SK-N-SH (cell line): Measurements from ENCODE around the gene DPAGT1. TPM values are rescaled to one million over a fixed set of nuclear protein-coding genes. Genes with fewer than 3 reads are reported as not detected.

Source experiments
- CTCF ChIA-PET: fragments of 300-600, 350-600 bp; formaldehyde crosslinking; extraction: SDS; loops from one replicate; lab custom pipeline; 2021; lab: Yijun Ruan, JAX
- POLR2A ChIA-PET: fragments of 350-600 bp; sonication (Branson Sonifier 250); formaldehyde crosslinking; extraction: SDS; loops from one replicate; lab custom pipeline; 2020; ENCODE audit warnings: antibody characterized with exemption, inconsistent platforms; lab: Yijun Ruan, JAX
- DNase-seq: peaks from one replicate; pipeline ENCODE4 v3.0.0; 2012
- H2AFZ ChIP-seq: fragments of 200-600 bp; sonication (generic); 2 replicates; pipeline ENCODE4 v1.8.1; 2016; ENCODE audit warnings: antibody characterized with exemption, mild to moderate bottlenecking, low read depth
- H3F3A ChIP-seq: fragments of 200-600 bp; sonication (generic); replicated peaks from 2 replicates; pipeline ENCODE3; 2016; ENCODE audit warnings: antibody characterized with exemption, mild to moderate bottlenecking; ENCODE audit not compliant: insufficient read depth
- H3K27ac ChIP-seq, 2 experiments: fragments of 200-500 bp in 1 of 2; fragments of 200-600 bp in 1 of 2; sonication (Bioruptor generic) in 1 of 2; sonication (generic), shearing (Covaris generic) in 1 of 2; 2 replicates each; pipeline versions ENCODE4 v1.5.1 to v1.6.1; 2014 to 2016; ENCODE audit warnings: low read depth in 2 of 2, inconsistent platforms in 1 of 2, low read length in 1 of 2, mild to moderate bottlenecking in 1 of 2, mixed read lengths in 1 of 2
- H3K27me3 ChIP-seq: fragments of 200-600 bp; sonication (generic), shearing (Covaris generic); 2 replicates; pipeline ENCODE4 v1.6.1; 2016; ENCODE audit warnings: mixed run types; ENCODE audit not compliant: insufficient read depth
- H3K36me3 ChIP-seq, 2 experiments: fragments of 200-500 bp in 1 of 2; fragments of 200-600 bp in 1 of 2; sonication (Bioruptor generic) in 1 of 2; sonication (generic) in 1 of 2; replicated peaks in 1 of 2; 2 replicates each; pipeline versions ENCODE3 to v1.5.1; 2014 to 2016; ENCODE audit warnings: low read length in 1 of 2, mild to moderate bottlenecking in 1 of 2; ENCODE audit not compliant: insufficient read depth in 2 of 2, control insufficient read depth in 1 of 2
- H3K4me1 ChIP-seq, 2 experiments: fragments of 200-500 bp in 1 of 2; fragments of 200-600 bp in 1 of 2; sonication (Bioruptor generic) in 1 of 2; sonication (generic), shearing (Covaris generic) in 1 of 2; 2 replicates each; pipeline versions ENCODE4 v1.5.1 to v1.6.1; 2014 to 2016; ENCODE audit warnings: low read depth in 1 of 2, low read length in 1 of 2, mixed run types in 1 of 2; ENCODE audit not compliant: insufficient read depth in 2 of 2, control insufficient read depth in 1 of 2
- H3K4me2 ChIP-seq: fragments of 200-600 bp; sonication (generic), shearing (Covaris generic); 2 replicates; pipeline ENCODE4 v1.6.1; 2017; ENCODE audit warnings: mixed run types
- H3K4me3 ChIP-seq, 2 experiments: fragments of 200-500 bp in 1 of 2; fragments of 200-600 bp in 1 of 2; sonication (Bioruptor generic) in 1 of 2; sonication (generic), shearing (Covaris generic) in 1 of 2; 2 replicates each; pipeline versions ENCODE4 v1.5.1 to v1.8.1; 2014 to 2016; ENCODE audit warnings: low read depth in 2 of 2, inconsistent platforms in 1 of 2, low read length in 1 of 2, mild to moderate bottlenecking in 1 of 2, mixed read lengths in 1 of 2, moderate library complexity in 1 of 2
- H3K79me2 ChIP-seq: fragments of 200-600 bp; sonication (generic); 2 replicates; pipeline ENCODE4 v1.8.1; 2017; ENCODE audit warnings: mild to moderate bottlenecking; ENCODE audit not compliant: insufficient read depth
- H3K9ac ChIP-seq: fragments of 200-600 bp; sonication (generic); 2 replicates; pipeline ENCODE4 v1.6.1; 2017; ENCODE audit warnings: mixed run types
- H3K9me2 ChIP-seq: fragments of 200-600 bp; sonication (generic); 2 replicates; pipeline ENCODE4 v1.6.1; 2017; ENCODE audit warnings: mixed run types
- H3K9me3 ChIP-seq: fragments of 200-600 bp; sonication (generic); 2 replicates; pipeline ENCODE4 v1.6.1; 2017; ENCODE audit warnings: mixed run types, mild to moderate bottlenecking, moderate library complexity
- H4K20me1 ChIP-seq: fragments of 200-600 bp; sonication (generic); 2 replicates; pipeline ENCODE4 v1.6.1; 2017; ENCODE audit warnings: mild to moderate bottlenecking, mixed run types; ENCODE audit not compliant: insufficient read depth
- CHD2 ChIP-seq: fragments of 150-350 bp; IDR thresholded peaks from 2 replicates; pipeline ENCODE4 v1.6.1; 2018; ENCODE audit warnings: low read length; ENCODE audit not compliant: partially characterized antibody
- CTCF ChIP-seq: fragments of 200-600 bp; sonication (generic); IDR thresholded peaks from 2 replicates; pipeline ENCODE4 v1.6.1; 2017; ENCODE audit warnings: antibody characterized with exemption, mild to moderate bottlenecking, moderate library complexity
- FOSL2 ChIP-seq: IDR thresholded peaks from 2 replicates; pipeline ENCODE4 v1.4.0; 2012; ENCODE audit warnings: low read depth, mild to moderate bottlenecking, moderate library complexity, borderline replicate concordance
- FOXJ3 ChIP-seq: sonication (generic); formaldehyde crosslinking; IDR thresholded peaks from 2 replicates; pipeline ENCODE4 v1.5.1; 2020; ENCODE audit warnings: mild to moderate bottlenecking, missing genetic modification reagents
- FOXM1 ChIP-seq: IDR thresholded peaks from 2 replicates; pipeline ENCODE4 v1.4.0; 2012; ENCODE audit warnings: low read depth, mild to moderate bottlenecking
- GABPA ChIP-seq: IDR thresholded peaks from 2 replicates; pipeline ENCODE4 v1.4.0; 2012; ENCODE audit warnings: low read depth, mild to moderate bottlenecking
- MAX ChIP-seq: IDR thresholded peaks from 2 replicates; pipeline ENCODE4 v1.4.0; 2012; ENCODE audit warnings: low read depth
- MXI1 ChIP-seq: IDR thresholded peaks from 2 replicates; pipeline ENCODE4 v1.6.1; 2012; ENCODE audit warnings: mild to moderate bottlenecking, low read depth, low read length, improper control_type of control experiment
- RAD21 ChIP-seq: IDR thresholded peaks from 2 replicates; pipeline ENCODE4 v1.6.1; 2012; ENCODE audit warnings: mild to moderate bottlenecking, low read length
- REST ChIP-seq: IDR thresholded peaks from 2 replicates; pipeline ENCODE4 v1.6.1; 2012; ENCODE audit warnings: mild to moderate bottlenecking, low read depth, low read length, moderate library complexity
- RFX5 ChIP-seq: IDR thresholded peaks from 2 replicates; pipeline ENCODE4 v1.6.1; 2012; ENCODE audit warnings: mild to moderate bottlenecking, improper control_type of control experiment, low read length
- SIN3A ChIP-seq: IDR thresholded peaks from 2 replicates; pipeline ENCODE4 v1.6.1; 2012; ENCODE audit warnings: low read depth, mild to moderate bottlenecking, low read length, moderate library complexity, borderline replicate concordance
- TCF12 ChIP-seq: IDR thresholded peaks from 2 replicates; pipeline ENCODE4 v1.4.0; 2012
- TEAD4 ChIP-seq: IDR thresholded peaks from 2 replicates; pipeline ENCODE4 v1.4.0; 2012; ENCODE audit warnings: mild to moderate bottlenecking, borderline replicate concordance; ENCODE audit not compliant: insufficient read depth
- USF2 ChIP-seq: fragments of 150-350 bp; IDR thresholded peaks from 2 replicates; pipeline ENCODE4 v1.6.1; 2017; ENCODE audit warnings: antibody characterized with exemption, low read length, low read depth, borderline replicate concordance
- YY1 ChIP-seq: IDR thresholded peaks from 2 replicates; pipeline ENCODE4 v1.4.0; 2012; ENCODE audit warnings: low read depth, mild to moderate bottlenecking
- ZBTB33 ChIP-seq: IDR thresholded peaks from 2 replicates; pipeline ENCODE4 v1.4.0; 2012; ENCODE audit warnings: low read depth, borderline replicate concordance
- WGBS: methylation state at CpG from one replicate; pipeline ENCODE4 v1.1.6; 2017; ENCODE audit warnings: low lambda C conversion rate; 5-methylcytosine and 5-hydroxymethylcytosine counted together
- polyA plus RNA-seq, 3 experiments: library from polyadenylated mRNA; depleted of rRNA; stranded (reverse); fragments of >200 nt; gene quantifications; 2 replicates each; pipeline ENCODE4 v1.2.3, GENCODE V29; 2012

DPAGT1 gene
- polyA plus RNA-seq, 1 of the 3 experiments (the other 2 are of a cell fraction): 99.5 TPM

- POLR2A ChIA-PET: interaction anchor here (2.8 kb wide), 1 partner anchor 9 kb away, joined by 11 read pairs; the partner anchor contains the start of gene HINFP
Observed at GRCh38 chr11:119111361-119111925, 9.8 kb upstream of the DPAGT1 start.

More at GRCh38 chr11:119111361-119111925, 9.8 kb upstream of the DPAGT1 start:
- no peaks in the 10 kb centered on the region for H3K9me2 ChIP-seq
- H3K4me2 ChIP-seq: no peak overlapping the region
- H3K9me3 ChIP-seq: no peaks in the 10 kb centered on the region
- no peak overlapping the region for H3K9ac ChIP-seq
- peaks cover 0 to 37% of the 10 kb centered on the region in 2 experiments for H3K36me3 ChIP-seq
- no peak overlapping the region for H2AFZ ChIP-seq
- no peaks in the 10 kb centered on the region for H3K27me3 ChIP-seq
- no peak for TF ChIP-seq MAX
- TF ChIP-seq CHD2: no peak
- no peak for TF ChIP-seq YY1
- TF ChIP-seq USF2: no peak
- TF ChIP-seq FOXM1: no peak
- no peak for TF ChIP-seq CTCF
- no peak for TF ChIP-seq GABPA
- no peak for TF ChIP-seq RFX5
- no peak for TF ChIP-seq FOSL2
- TF ChIP-seq TEAD4: no peak
- no peak for TF ChIP-seq ZBTB33
- no peak for TF ChIP-seq TCF12
- no peak for TF ChIP-seq MXI1
- no peak for TF ChIP-seq SIN3A
- TF ChIP-seq REST: no peak
- TF ChIP-seq FOXJ3 (CRISPR knock-in tag): no peak
- no peak for TF ChIP-seq RAD21
- WGBS: 87% methylated on average over 10 of the region's 11 CpGs
- no peak overlapping the region for H3K4me3 ChIP-seq
- no peaks in the 10 kb centered on the region for H3F3A ChIP-seq
- peaks cover 15 to 19% of the 10 kb centered on the region in 2 experiments for H3K4me1 ChIP-seq
- no peaks in the 10 kb centered on the region for H4K20me1 ChIP-seq
- no peak for DNase-seq
- H3K27ac ChIP-seq: no peak overlapping the region
- peaks cover 30% of the 10 kb centered on the region; the same call in 1 of the 2 replicates for H3K79me2 ChIP-seq
- CTCF ChIA-PET: interaction anchor here (0.6 to 4.5 kb wide), 5 partner anchors 14 to 212 kb away, joined by 3 to 15 read pairs (median 7); a partner anchor contains a TSS
